KOPT-K1 (cell line): ENCODE results near the gene GPN1.

Experiments
- H3K27ac ChIP-seq: fragments of 200-600 bp; sonication (generic); 2 replicates; pipeline ENCODE4 v1.5.1; 2016; ENCODE audit warnings: antibody characterized with exemption, mild to moderate bottlenecking, low read depth, low read length; ENCODE audit not compliant: poor library complexity, severe bottlenecking
- H3K36me3 ChIP-seq: fragments of 200-600 bp; sonication (generic); 2 replicates; pipeline ENCODE4 v1.5.1; 2017; ENCODE audit warnings: antibody characterized with exemption, mild to moderate bottlenecking, low read length, moderate library complexity; ENCODE audit not compliant: insufficient read depth
- H3K9me3 ChIP-seq: fragments of 200-600 bp; sonication (generic); 2 replicates; pipeline ENCODE4 v1.5.1; 2017; ENCODE audit warnings: antibody characterized with exemption, low read length, mild to moderate bottlenecking; ENCODE audit not compliant: insufficient read depth, poor library complexity, severe bottlenecking

The GPN1 gene

DNA sequence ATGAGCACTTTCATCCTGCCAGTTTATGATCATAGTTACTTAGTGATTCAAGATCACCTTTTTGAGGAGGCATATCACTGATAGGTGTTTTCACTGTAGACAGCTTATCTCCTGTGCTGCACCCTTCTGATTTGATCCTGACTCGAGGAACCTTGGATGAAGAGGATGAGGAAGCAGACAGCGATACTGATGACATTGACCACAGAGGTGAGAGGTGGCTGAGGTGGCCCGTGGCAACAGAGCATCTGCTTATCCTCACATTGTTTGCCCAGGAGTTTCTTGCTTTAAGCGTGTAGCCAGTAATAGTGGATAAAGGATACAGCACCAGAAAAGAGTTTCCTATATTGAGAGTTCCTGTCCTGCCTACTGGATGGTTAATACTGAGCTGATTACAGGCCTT is 18.9 kb downstream of the GPN1 start:
- peaks cover 93% of the 10 kb centered on the region for H3K36me3 ChIP-seq

DNA sequence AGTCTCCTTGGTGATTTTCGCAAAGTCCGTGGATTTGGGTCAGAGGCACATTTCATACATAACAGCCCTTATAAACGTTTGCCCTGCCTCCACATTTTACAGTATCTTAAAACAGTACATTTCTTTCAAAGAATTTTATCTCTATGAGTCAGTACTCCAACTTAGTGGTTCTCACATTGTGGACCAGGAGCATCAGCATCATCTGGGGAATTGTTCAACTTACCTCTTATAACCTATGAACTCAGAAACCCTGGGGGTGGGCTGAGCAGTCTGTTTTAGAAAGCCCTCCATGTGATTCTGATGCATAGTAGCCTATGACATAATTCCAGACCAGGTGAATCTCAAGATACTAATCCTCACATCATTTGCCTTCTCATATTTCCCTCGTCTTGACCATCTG is 22.2 kb downstream of the GPN1 start:
- Histone ChIP-seq H3K36me3 (peaks cover 99% of the 10 kb centered on the region), H3K27ac (no peak overlapping the region), H3K9me3 (no peaks in the 10 kb centered on the region)

More for the DNA sequence above, 18.9 kb downstream of the GPN1 start:
- no peaks in the 10 kb centered on the region for H3K9me3 ChIP-seq
- H3K27ac ChIP-seq, result no peak overlapping the region

GRCh38 chr2:27652341-27652740 is 23.5 kb downstream of the GPN1 start:
- Histone ChIP-seq H3K9me3 (no peaks in the 10 kb centered on the region), H3K27ac (no peak overlapping the region), H3K36me3 (peaks cover 99% of the 10 kb centered on the region)

DNA sequence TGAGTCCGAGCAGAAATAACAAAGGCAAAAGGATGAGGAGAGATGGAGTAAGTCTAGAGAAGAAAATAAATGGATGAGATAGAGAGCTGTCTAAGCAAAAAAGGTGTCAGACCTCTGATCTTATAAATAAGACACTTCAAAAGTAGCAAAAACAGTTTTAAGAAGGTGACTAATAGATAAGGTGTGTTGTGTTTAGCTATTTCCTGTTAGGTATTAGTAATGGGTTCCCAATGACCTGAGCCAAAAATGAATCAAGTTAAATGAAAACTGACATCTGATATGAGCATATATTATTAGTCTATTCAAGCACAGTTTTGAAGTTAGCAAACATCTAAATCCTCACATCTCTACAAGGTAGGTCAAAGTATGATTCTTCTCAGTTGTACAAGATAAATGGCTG is 23.9 kb downstream of the GPN1 start:
- Histone ChIP-seq H3K9me3 (no peaks in the 10 kb centered on the region), H3K36me3 (peaks cover 99% of the 10 kb centered on the region), H3K27ac (no peak overlapping the region)

DNA sequence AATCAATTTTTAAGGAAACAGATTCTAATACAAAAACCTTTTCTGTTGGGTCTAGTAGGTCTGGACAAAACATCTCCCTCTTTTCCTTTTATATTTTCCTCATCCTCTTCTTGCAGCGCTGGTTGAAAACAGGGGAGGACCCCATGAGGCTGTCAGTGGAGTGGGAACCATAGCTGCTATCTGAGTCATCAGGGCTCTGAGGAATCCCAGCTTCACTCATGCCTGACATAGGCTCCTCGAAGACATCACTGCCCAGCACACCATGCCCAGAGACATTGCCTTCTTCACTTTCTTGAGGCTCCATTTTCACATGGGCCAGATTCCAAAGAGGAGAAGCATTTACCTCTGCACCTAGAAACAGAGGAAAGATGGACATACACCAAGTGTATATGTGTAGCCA is 24.5 kb downstream of the GPN1 start:
- H3K9me3 ChIP-seq, result no peaks in the 10 kb centered on the region
- H3K27ac ChIP-seq, result no peak overlapping the region
- peaks cover 99% of the 10 kb centered on the region for H3K36me3 ChIP-seq

GRCh38 chr2:27655155-27655951 is 26.5 kb downstream of the GPN1 start:
- Histone ChIP-seq H3K36me3 (peaks cover 99% of the 10 kb centered on the region), H3K9me3 (no peaks in the 10 kb centered on the region), H3K27ac (no peak overlapping the region)

- Histone ChIP-seq H3K9me3 (no peaks in the 10 kb centered on the region), H3K27ac (no peak overlapping the region), H3K36me3 (peaks cover 58% of the 10 kb centered on the region)
These were observed 32.5 kb downstream of the GPN1 start for GRCh38 chr2:27661371-27661770.

- Histone ChIP-seq H3K36me3 (peaks cover 50% of the 10 kb centered on the region), H3K27ac (peak within 1 kb of the TSS; percentile 81), H3K9me3 (no peaks in the 10 kb centered on the region)
These were observed 34.7 kb downstream of the GPN1 start, which contains the start of the genes SLC4A1AP and SUPT7L for GRCh38 chr2:27663285-27664153. TSS of gene SLC4A1AP (plus strand) at chr2:27663889. CDS start at chr2:27663915, 26 bp downstream. TSS of gene SUPT7L (minus strand) at chr2:27663614. CDS start at chr2:27662192, 1,422 bp downstream.

GRCh38 chr2:27664154-27664574 is 35.3 kb downstream of the GPN1 start:
- peaks cover 50% of the 10 kb centered on the region for H3K36me3 ChIP-seq
- no peaks in the 10 kb centered on the region for H3K9me3 ChIP-seq
- peak overlapping the region; percentile 81 for H3K27ac ChIP-seq

DNA sequence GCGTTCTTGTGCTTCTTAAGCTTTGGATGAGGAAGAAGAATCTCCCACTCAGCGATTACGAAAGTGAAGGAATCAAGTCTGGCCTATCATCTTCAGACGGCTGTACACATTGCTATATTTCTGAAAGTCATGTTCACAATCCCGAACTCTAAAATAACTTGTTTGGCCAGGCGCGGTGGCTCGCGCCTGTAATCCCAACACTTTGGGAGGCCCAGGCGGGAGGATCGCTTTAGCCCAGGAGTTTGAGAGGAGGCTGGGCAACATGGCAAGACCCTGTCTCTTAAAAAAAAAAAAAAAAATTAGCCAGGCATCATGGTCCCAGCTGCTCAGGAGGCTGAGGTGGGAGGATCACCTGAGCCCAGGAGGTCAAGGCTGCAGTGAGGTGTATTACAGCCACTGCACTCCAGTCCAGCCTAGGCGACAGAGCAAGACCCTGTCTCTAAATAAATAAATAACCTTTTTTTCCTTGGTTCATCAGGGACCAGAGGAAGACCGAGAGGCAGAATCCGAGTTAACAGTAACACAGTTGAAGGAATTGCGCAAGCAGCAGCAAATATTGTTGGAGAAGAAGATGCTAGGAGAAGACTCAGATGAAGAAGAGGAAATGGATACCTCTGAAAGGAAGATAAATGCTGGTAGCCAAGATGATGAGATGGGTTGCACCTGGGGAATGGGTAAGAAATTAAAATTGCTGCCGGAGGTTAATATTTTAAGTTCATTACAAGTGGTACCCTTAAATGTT is 35.9 kb downstream of the GPN1 start:
- H3K27ac ChIP-seq, result peak overlapping the region; percentile 81
- H3K36me3 ChIP-seq, result peaks cover 49% of the 10 kb centered on the region
- no peaks in the 10 kb centered on the region for H3K9me3 ChIP-seq

GRCh38 chr2:27667446-27667845 is 38.6 kb downstream of the GPN1 start:
- peaks cover 38% of the 10 kb centered on the region for H3K36me3 ChIP-seq
- H3K27ac ChIP-seq, result no peak overlapping the region

GRCh38 chr2:27671235-27671634 is 42.4 kb downstream of the GPN1 start:
- Histone ChIP-seq H3K36me3 (peaks cover 70% of the 10 kb centered on the region), H3K9me3 (no peaks in the 10 kb centered on the region), H3K27ac (no peak overlapping the region)

More at GRCh38 chr2:27667446-27667845, 38.6 kb downstream of the GPN1 start:
- H3K9me3 ChIP-seq, result no peaks in the 10 kb centered on the region

GRCh38 chr2:27672723-27673486 is 44.1 kb downstream of the GPN1 start:
- Histone ChIP-seq H3K27ac (no peak overlapping the region), H3K36me3 (peaks cover 78% of the 10 kb centered on the region), H3K9me3 (no peaks in the 10 kb centered on the region)

DNA sequence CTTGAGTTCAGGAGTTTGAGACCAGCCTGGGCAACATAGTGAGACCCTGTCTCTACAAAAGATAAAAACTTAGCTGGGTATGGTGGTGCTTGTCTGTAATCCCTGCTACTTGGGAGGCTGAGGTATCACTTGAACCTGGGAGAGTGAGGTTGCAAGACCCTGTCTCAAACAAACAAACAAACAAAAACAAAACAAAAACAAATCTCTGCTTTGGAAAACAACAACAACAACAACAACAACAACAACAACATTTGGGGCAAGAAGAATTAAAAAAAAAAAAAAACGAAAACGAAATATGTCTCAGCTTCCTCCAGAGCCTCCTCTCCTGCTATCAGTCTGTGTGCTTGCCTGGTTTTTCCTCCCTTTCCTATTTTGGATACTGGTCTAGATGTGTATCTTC is 51.7 kb downstream of the GPN1 start:
- no peak overlapping the region for H3K27ac ChIP-seq
- H3K9me3 ChIP-seq, result no peaks in the 10 kb centered on the region
- H3K36me3 ChIP-seq, result peaks cover 85% of the 10 kb centered on the region
